Heart left ventricle (tissue), 16 donors: ENCODE measurements around the gene FAM43B. TPM values are rescaled to one million over a fixed set of nuclear protein-coding genes. Genes with fewer than 3 reads are reported as not detected.
"Not testable (repeated sequence)": the region's sequence is repeated elsewhere in the genome, so short reads cannot be mapped to it uniquely, and the experiment has no call there.

Experiments used
- ATAC-seq, 4 donors: fragments of 200-7000 bp; cut with Tn5 transposase; one replicate each; pipeline ENCODE4 v1.9.1; 2020 to 2022; ENCODE audit warnings: moderate library complexity in 4 of 4, mild to moderate bottlenecking in 3 of 4, moderate number of reproducible peaks in 1 of 4
- DNase-seq, 5 donors: peaks; one replicate each; pipeline ENCODE4 v3.0.0-alpha.2; 2020
- H3K27ac ChIP-seq, 12 donors: fragments of 200-600 bp; sonication (generic) in 4 of 12; one replicate each; pipeline versions ENCODE4 v1.5.0 to v1.8.0; 2016 to 2022; ENCODE audit warnings: mild to moderate bottlenecking in 2 of 12
- H3K27me3 ChIP-seq, 9 donors: fragments of 200-600 bp; sonication (generic) in 2 of 9; one replicate each; pipeline versions ENCODE4 v1.5.1 to v1.8.0; 2016 to 2022; ENCODE audit warnings: mild to moderate bottlenecking in 3 of 9
- H3K36me3 ChIP-seq, 9 donors: fragments of 200-600 bp; sonication (generic) in 2 of 9; one replicate each; pipeline versions ENCODE4 v1.5.0 to v1.8.0; 2018 to 2022; ENCODE audit warnings: mild to moderate bottlenecking in 2 of 9
- H3K4me1 ChIP-seq, 12 donors: fragments of 200-600 bp; sonication (generic) in 4 of 12; one replicate each; pipeline versions ENCODE4 v1.5.0 to v1.8.0; 2016 to 2022; ENCODE audit warnings: mild to moderate bottlenecking in 3 of 12
- H3K4me3 ChIP-seq, 12 donors: fragments of 200-600 bp; sonication (generic) in 4 of 12; one replicate each; pipeline versions ENCODE4 v1.5.0 to v1.8.0; 2017 to 2022; ENCODE audit warnings: mild to moderate bottlenecking in 9 of 12, moderate library complexity in 4 of 12
- H3K9me3 ChIP-seq, 12 donors: fragments of 200-600 bp; sonication (generic) in 4 of 12; one replicate each; pipeline versions ENCODE4 v1.5.0 to v1.8.0; 2016 to 2022; ENCODE audit warnings: mild to moderate bottlenecking in 1 of 12
- POLR2A ChIP-seq, 2 donors: fragments of 450-650 bp; IDR thresholded peaks; one replicate each; pipeline ENCODE4 v1.6.1; 2017; ENCODE audit warnings: antibody characterized with exemption in 2 of 2, mild to moderate bottlenecking in 2 of 2, moderate library complexity in 2 of 2
- WGBS, 4 donors: extraction: QIAGEN DNeasy Blood & Tissue Kit in 2 of 4; methylation state at CpG; one replicate each; pipeline versions ENCODE4 v1.1.5 to v1.1.7; 2013 to 2018; 5-methylcytosine and 5-hydroxymethylcytosine counted together
- intact Hi-C, 10 donors: fragments of 100-400 bp; cut with DNase I; formaldehyde crosslinking; loops; one replicate each; pipeline versions ENCODE4 v1.11.1 to v1.14.2; 2022
- polyA plus RNA-seq, 2 donors: library from polyadenylated mRNA; stranded (reverse); fragments of 200-250 nt; gene quantifications; one replicate each; pipeline ENCODE4 v1.2.3, GENCODE V29; 2013
- total RNA-seq, 9 donors: library from RNA; depleted of rRNA in 2 of 9; stranded (reverse); fragments of >200 nt in 2 of 9; fragmentation: NEBNext Ultra II Directional in 3 of 9; extraction: Animal tissue kit (Norgen Biotek cat#: 25700) in 3 of 9; gene quantifications; one replicate each; pipeline versions ENCODE4 v1.1.0 to v1.2.4, GENCODE V29; 2016 to 2023
- TF ChIP-seq, protein P1 (sequence below), 12 donors: fragments of 200-600 bp; sonication (generic) in 4 of 12; IDR thresholded peaks; one replicate each; pipeline versions ENCODE4 v1.5.0 to v1.8.0; 2018 to 2022; ENCODE audit warnings: antibody characterized with exemption in 12 of 12, mild to moderate bottlenecking in 5 of 12
- donor health status: ischemic (EF 13 %, LVEDD 7.1; RV severe dilation, severe dysfunction).
- donor health status: healthy with polysubstance abuse.
- donor health status: DM: no; HTN: yes; CAD: no.
- donor health status: DM: no; HTN: no; CAD: no.
- donor health status: ischemic (EF 25% LVEDD 6.9; RV normal size, moderate dysfunction).
- donor health status: ischemic (EF 25% LVEDD 5.7; RV mildly dilated, moderate dysfunction).
- donor health status: healthy.
- donor health status: DM: yes; HTN: yes; CAD: no.
- donor health status: ischemic (EF 35%, LVEDD 5.7; RV mildly dilated, moderate dysfunction).
- donor health status: nonischemic (EF 11% LVEDD 7.7; RV severe dilation, severe dysfunction).
- donor health status: DM: yes; HTN: yes; CAD: no.
- donor health status: PGD.
- donor health status: ischemic (EF 29% LVEDD 5.4; RV normal size, mild dysfunction).
- donor health status: nonischemic (EF 23%, LVEDD 6.1; RV moderate dilation, normal function).

The FAM43B gene
- total and polyA plus RNA-seq, 11 donors: 1.2 to 5.2 (median 2.2) TPM

DNA sequence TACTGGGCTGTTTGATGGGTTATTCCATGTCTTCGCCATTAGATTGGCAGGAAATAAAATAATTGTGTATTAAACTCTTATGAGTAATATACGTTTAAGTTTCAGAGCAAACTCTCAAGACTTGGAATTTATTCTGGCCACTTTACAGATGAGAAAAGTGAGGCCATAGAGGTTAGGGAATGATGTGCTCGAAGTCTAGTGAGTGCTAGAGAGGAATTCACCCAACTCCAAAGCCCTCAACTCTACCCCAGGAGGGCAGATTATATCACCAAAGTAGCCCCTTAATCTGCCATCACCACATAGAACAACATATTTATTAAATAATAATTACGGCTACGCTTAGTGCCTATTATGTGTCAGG is 44.0 kb upstream of the FAM43B start:
- intact Hi-C loops: loop anchor here in 1 of 10 donors (5.0 kb wide), 1 partner anchor 124 kb away; the partner anchor contains the start of gene PINK1
- peak overlapping the region; percentile 72 to 93 (median 90) for H3K27ac ChIP-seq

GRCh38 chr1:20511518-20512428 is 40.6 kb upstream of the FAM43B start:
- intact Hi-C loops: loop anchor here in 1 of 10 donors (10.0 kb wide), 1 partner anchor 213 kb away; no protein-coding TSS in a partner anchor
- Histone ChIP-seq H3K27me3 (peaks cover 0 to 6% (median 0%) of the 10 kb centered on the region in 9 donors), H3K36me3 (no peaks in the 10 kb centered on the region), H3K4me1 (peaks cover 0 to 12% (median 8%) of the 10 kb centered on the region in 12 donors), H3K27ac (no peak overlapping the region), H3K9me3 (no peaks in the 10 kb centered on the region), H3K4me3 (no peak overlapping the region)
- TF ChIP-seq, protein P1, sequence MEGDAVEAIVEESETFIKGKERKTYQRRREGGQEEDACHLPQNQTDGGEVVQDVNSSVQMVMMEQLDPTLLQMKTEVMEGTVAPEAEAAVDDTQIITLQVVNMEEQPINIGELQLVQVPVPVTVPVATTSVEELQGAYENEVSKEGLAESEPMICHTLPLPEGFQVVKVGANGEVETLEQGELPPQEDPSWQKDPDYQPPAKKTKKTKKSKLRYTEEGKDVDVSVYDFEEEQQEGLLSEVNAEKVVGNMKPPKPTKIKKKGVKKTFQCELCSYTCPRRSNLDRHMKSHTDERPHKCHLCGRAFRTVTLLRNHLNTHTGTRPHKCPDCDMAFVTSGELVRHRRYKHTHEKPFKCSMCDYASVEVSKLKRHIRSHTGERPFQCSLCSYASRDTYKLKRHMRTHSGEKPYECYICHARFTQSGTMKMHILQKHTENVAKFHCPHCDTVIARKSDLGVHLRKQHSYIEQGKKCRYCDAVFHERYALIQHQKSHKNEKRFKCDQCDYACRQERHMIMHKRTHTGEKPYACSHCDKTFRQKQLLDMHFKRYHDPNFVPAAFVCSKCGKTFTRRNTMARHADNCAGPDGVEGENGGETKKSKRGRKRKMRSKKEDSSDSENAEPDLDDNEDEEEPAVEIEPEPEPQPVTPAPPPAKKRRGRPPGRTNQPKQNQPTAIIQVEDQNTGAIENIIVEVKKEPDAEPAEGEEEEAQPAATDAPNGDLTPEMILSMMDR (IDR thresholded peaks at IDR 0.05): no peak
- no peak for TF ChIP-seq POLR2A (IDR thresholded peaks at IDR 0.05)
- ATAC-seq (no peak), DNase-seq (no peak)
- 49 to 57% (median 56%) methylated on average over 6 of the region's 6 CpGs for WGBS, 4 donors

More for the DNA sequence above, 44.0 kb upstream of the FAM43B start:
- no peak for ATAC-seq
- Histone ChIP-seq H3K36me3 (peaks cover 0 to 29% (median 9%) of the 10 kb centered on the region in 9 donors), H3K4me3 (peak overlapping the region; percentile 72 to 95 (median 84)), H3K9me3 (no peaks in the 10 kb centered on the region), H3K4me1 (peaks cover 0 to 45% (median 35%) of the 10 kb centered on the region in 12 donors), H3K27me3 (peaks cover 0 to 6% (median 0%) of the 10 kb centered on the region in 9 donors)
- TF ChIP-seq, protein P1 (IDR thresholded peaks at IDR 0.05): no peak
- TF ChIP-seq POLR2A (IDR thresholded peaks at IDR 0.05): no peak
- 55 to 68% (median 64%) methylated on average over 5 of the region's 5 CpGs for WGBS, 4 donors
- no peak for DNase-seq

DNA sequence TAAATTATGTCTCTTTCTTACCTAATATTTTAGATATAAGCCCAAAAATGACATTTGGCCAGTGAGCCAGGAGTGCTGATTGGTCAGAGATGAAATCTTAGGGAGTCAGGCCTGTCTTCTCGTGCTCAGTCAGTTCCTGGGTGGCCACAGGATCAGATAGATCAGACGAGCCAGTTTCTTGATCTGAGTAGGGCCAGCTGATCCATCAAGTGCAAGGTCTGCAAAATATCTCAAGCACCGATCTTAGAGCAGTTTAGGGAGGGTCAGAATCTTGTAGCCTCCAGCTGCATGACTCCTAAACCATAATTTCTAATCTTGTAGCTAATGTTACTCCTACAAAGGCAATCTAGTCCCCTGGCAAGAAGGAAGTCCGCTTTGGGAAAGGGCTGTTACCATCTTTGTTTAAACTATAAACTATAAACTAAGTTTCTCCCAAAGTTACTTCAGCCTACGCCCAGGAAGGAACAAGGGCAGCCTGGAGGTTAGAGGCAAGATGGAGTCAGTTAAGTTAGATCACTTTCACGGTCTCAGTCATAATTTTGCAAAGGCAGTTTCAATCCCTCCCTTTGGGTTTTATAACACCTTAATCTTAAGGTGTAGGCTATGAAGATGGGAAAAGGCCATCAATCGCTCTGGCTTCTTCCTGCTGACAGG is 32.6 kb upstream of the FAM43B start:
- not testable (repeated sequence) for H3K36me3 ChIP-seq, H3K27ac ChIP-seq, H3K4me3 ChIP-seq, ATAC-seq, H3K9me3 ChIP-seq, DNase-seq, H3K4me1 ChIP-seq, H3K27me3 ChIP-seq
- WGBS, 4 donors: 52 to 65% (median 56%) methylated on average over 7 of the region's 7 CpGs
- intact Hi-C loops: loop anchor here in 7 of 10 donors (5.0 to 10.0 kb wide), 6 partner anchors 55 to 215 kb away; partner anchors contain the start of genes SH2D5 (in 4 of the 7) and PINK1 (in 2 of the 7)

GRCh38 chr1:20521960-20522861 is 30.2 kb upstream of the FAM43B start:
- H3K27me3 ChIP-seq: no peaks in the 10 kb centered on the region
- WGBS, 4 donors: 8 to 18% (median 17%) methylated on average over 17 of the region's 17 CpGs
- DNase-seq: peak; percentile 68 to 79 (median 70)
- no peak overlapping the region for H3K27ac ChIP-seq
- peak; percentile 37 to 79 (median 75) for ATAC-seq
- no peaks in the 10 kb centered on the region for H3K9me3 ChIP-seq
- TF ChIP-seq, protein P1 (IDR thresholded peaks at IDR 0.05): peak; percentile 76 to 94 (median 90)
- no peak for TF ChIP-seq POLR2A (IDR thresholded peaks at IDR 0.05)
- intact Hi-C loops: loop anchor here (1.0 to 10.0 kb wide), 9 partner anchors 53 to 213 kb away; partner anchors contain the start of genes PINK1 (in 6 of the 10) and SH2D5 (in 4 of the 10)
- H3K4me1 ChIP-seq: peaks cover 0 to 7% (median 0%) of the 10 kb centered on the region in 12 donors
- no peaks in the 10 kb centered on the region for H3K36me3 ChIP-seq
- peak overlapping the region in 3 of 12 donors; percentile 24 to 33 (median 29) for H3K4me3 ChIP-seq
